Choroid plexus epithelial cell (primary cell): ENCODE measurements around the gene FAH.
A peak's percentile ranks its signal among the peaks of the same experiment; 100 is the strongest.

Experiments
- DNase-seq: peaks from one replicate; pipeline ENCODE4 v3.0.0-alpha.2; 2010; ENCODE audit warnings: low read depth
- H3K4me3 ChIP-seq: 2 replicates; pipeline ENCODE4 v1.5.1; 2011; ENCODE audit warnings: low read depth, mild to moderate bottlenecking, control low read depth, low read length, moderate library complexity
- TF ChIP-seq, protein P1 (sequence below): conservative IDR thresholded peaks from 2 replicates; pipeline ENCODE4 v1.5.1; 2011; ENCODE audit warnings: low read depth, mild to moderate bottlenecking, control low read depth, inconsistent platforms, low read length, moderate library complexity

The FAH gene

DNA sequence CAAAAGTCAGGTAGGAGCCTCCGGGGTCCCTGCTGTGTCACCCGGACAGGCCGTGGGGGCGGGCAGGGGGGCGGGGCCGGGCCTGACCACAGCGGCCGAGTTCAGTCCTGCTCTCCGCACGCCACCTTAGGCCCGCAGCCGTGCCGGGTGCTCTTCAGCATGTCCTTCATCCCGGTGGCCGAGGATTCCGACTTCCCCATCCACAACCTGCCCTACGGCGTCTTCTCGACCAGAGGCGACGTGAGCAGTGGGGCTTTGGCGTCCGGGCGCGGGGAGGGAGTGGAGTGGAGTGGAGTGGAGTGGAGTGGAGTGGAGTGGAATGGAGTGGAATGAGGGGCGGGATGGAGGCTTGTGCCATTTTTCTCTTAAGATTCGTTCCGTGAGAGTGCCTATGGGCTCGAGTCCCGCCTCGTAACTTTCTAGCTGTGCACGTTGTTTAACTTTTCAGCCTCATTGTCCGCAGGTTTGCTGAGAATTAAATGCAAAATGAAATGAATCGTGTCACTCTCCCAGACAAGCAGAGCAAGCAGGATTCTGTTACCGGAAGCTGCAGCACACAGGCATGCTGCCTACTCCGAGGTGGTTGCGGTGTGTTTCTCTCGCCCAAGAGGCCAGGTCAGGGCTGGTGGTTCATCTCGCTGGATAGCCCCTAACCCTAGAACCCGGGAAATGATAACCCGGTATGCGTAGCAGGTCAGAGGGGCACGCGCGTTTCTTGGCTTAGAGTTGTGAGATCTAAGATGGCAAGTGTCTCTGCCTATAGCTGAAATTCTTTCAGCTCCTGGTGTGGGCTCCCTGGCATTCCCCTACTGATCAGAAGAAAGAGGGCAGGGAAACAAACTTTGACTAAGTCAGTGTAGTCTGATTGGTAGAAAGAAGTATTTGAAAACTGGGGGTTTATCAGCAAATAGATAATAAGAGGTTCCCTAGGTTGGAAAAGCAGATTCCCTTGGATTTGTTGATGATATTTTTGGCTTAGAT is at the start of gene FAH:
FAH (plus strand) TSS at position 104 of the 981 bp plus-strand sequence; CDS start at position 160, 56 bp downstream.
- DNase-seq = peak; percentile 71
- TF ChIP-seq, protein P1, sequence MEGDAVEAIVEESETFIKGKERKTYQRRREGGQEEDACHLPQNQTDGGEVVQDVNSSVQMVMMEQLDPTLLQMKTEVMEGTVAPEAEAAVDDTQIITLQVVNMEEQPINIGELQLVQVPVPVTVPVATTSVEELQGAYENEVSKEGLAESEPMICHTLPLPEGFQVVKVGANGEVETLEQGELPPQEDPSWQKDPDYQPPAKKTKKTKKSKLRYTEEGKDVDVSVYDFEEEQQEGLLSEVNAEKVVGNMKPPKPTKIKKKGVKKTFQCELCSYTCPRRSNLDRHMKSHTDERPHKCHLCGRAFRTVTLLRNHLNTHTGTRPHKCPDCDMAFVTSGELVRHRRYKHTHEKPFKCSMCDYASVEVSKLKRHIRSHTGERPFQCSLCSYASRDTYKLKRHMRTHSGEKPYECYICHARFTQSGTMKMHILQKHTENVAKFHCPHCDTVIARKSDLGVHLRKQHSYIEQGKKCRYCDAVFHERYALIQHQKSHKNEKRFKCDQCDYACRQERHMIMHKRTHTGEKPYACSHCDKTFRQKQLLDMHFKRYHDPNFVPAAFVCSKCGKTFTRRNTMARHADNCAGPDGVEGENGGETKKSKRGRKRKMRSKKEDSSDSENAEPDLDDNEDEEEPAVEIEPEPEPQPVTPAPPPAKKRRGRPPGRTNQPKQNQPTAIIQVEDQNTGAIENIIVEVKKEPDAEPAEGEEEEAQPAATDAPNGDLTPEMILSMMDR = no peak
- peak within 1 kb of the TSS; percentile 82 for H3K4me3 ChIP-seq

DNA sequence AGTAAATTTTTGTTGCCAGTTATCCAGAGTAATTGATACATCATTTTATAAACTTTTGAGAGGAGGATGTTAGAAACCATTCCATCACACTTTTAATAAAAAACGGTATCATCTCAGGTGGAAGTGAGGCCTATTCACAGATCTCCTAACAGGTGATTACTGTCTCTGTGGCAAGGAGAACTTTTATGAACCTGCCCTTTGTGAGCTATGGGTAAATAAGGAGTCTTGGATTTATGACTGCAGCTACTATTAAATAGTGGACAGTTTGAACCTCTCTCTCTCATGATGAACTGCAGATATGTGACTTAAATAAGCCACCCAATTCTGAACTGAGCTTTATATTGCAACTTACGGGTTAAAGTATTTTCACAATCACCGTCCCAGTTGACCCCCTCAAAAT is 47.6 kb upstream of the FAH start:
- TF ChIP-seq, protein P1 = no peak
- H3K4me3 ChIP-seq = no peak overlapping the region
- DNase-seq = no peak

DNA sequence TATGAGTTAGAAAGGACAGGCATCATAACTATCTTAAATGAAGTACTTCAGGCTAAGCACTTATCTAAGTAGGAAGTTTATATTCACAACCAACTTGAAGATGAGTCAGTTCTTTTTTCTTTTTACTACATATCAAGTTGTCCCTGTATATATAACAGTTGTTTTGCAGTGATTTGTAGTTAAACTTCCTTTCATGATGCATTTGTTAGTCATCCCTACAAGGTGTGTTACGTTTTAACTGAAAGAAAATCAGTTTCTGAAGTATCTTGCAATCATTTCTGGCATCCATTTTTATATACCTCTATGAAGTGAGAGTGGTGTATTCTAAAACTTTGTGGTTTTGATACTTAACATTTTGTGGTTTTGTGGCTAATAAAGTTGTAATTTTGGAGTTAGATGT is 47.2 kb upstream of the FAH start:
- TF ChIP-seq, protein P1 = no peak
- DNase-seq = peak; percentile 57
- H3K4me3 ChIP-seq = no peak overlapping the region

DNA sequence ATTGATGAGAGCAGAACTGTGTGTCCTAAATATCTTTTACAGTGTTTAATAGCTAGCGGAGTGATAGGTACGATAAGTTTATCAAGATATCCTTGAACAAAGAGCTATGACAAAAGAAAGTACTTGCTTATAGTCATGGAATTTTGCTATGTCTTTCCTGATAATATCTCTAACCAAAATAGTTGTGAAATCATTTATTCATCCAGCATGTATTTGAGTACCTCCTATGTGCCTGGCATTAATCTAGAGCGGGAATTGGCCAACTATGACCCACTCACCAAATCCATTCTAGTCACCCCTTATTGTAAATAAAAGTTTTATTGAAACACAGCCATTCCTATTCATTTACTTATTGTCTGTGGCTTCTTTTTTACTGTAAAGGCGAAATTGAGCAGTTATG is 46.7 kb upstream of the FAH start:
- peak; percentile 18 for DNase-seq
- TF ChIP-seq, protein P1 = no peak
- H3K4me3 ChIP-seq = no peak overlapping the region

DNA sequence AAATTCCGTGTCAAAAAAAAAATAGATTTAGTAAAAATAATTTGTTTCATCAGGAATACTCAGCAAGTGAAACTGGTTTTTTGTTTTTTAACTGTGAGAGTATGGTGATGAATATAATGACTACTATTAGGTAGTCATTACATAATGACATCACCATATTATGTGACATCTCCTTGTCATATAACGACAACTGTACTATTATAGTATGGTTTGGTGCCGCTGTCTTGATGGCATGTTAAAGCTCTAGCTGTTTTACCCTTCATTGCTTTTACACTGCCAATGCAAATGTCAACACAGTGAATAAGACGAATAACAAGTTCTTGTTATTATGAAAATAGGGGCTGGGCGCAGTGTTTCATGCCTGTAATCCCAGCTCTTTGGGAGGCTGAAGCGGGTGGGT is 45.6 kb upstream of the FAH start:
- TF ChIP-seq, protein P1 = no peak
- no peak overlapping the region for H3K4me3 ChIP-seq
- no peak for DNase-seq

DNA sequence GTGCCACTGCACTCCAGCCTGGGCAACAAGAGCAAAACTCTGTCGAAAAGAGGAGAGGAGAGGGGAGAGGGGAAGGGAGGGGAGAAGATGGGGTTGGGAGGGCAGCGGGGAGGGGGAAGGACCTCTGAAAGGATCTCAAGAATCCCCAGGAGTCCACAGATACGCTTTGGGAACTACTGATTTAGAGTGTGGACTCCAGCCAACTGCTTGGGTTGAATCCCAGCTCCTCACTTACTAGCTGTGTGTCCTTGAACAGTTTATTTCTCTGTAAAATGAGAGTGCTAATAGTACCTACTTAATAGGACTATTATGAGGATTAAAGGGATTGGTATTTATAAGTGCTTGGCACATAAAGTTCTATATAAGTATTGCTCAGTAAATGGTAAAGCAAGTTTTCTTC is 45.0 kb upstream of the FAH start:
- no peak overlapping the region for H3K4me3 ChIP-seq
- TF ChIP-seq, protein P1 = no peak
- DNase-seq = no peak
